Body of pancreas (tissue), 4 donors: ENCODE results near the gene FETUB. TPM values are rescaled to one million over a fixed set of nuclear protein-coding genes. Genes with fewer than 3 reads are reported as not detected.

Source experiments
- ATAC-seq: fragments of 150-250 bp; one replicate; pipeline ENCODE4 v1.9.1; 2016
- DNase-seq, 4 donors: peaks; one replicate each; pipeline ENCODE4 v3.0.0-alpha.2; 2019
- H3K27ac ChIP-seq, 4 donors: fragments of 200-600 bp; sonication (generic); 1 replicate in 3 of 4; 2 replicates in 1 of 4; pipeline versions ENCODE4 v1.5.1 to v1.6.1; 2016 to 2019; ENCODE audit warnings: mild to moderate bottlenecking in 1 of 4, mixed read lengths in 1 of 4, moderate library complexity in 1 of 4
- H3K27me3 ChIP-seq, 2 donors: fragments of 200-600 bp; sonication (generic); one replicate each; pipeline ENCODE4 v1.6.0; 2016; ENCODE audit warnings: mild to moderate bottlenecking in 1 of 2
- H3K36me3 ChIP-seq, 2 donors: fragments of 200-600 bp; sonication (generic); replicated peaks in 1 of 2; 2 replicates each; pipeline ENCODE4 v1.5.1; 2016; ENCODE audit warnings: low read depth in 2 of 2; ENCODE audit not compliant: insufficient read depth in 1 of 2
- H3K4me1 ChIP-seq: fragments of 200-600 bp; sonication (generic); one replicate; pipeline ENCODE4 v1.6.0; 2016
- H3K4me3 ChIP-seq, 2 donors: fragments of 200-600 bp; sonication (generic); 1 replicate in 1 of 2; 2 replicates in 1 of 2; pipeline ENCODE4 v1.5.1; 2016 to 2019
- H3K9me3 ChIP-seq, 3 donors: fragments of 200-600 bp; sonication (generic); 1 replicate in 2 of 3; 2 replicates in 1 of 3; pipeline ENCODE4 v1.5.1; 2016
- CTCF ChIP-seq, 7 experiments: fragments of 450-650 bp in 4 of 7; fragments of 200-600 bp in 3 of 7; sonication (generic) in 3 of 7; IDR thresholded peaks; one replicate each; pipeline ENCODE4 v1.5.1; 2016 to 2019; ENCODE audit warnings: antibody characterized with exemption in 7 of 7
- POLR2A ChIP-seq, 3 donors: fragments of 450-650 bp; IDR thresholded peaks; one replicate each; pipeline ENCODE4 v1.6.1; 2016; ENCODE audit warnings: antibody characterized with exemption in 3 of 3, mild to moderate bottlenecking in 2 of 3
- WGBS, 2 donors: methylation state at CpG; one replicate each; pipeline ENCODE4 v1.1.5; 2017; 5-methylcytosine and 5-hydroxymethylcytosine counted together
- intact Hi-C: fragments of 100-400 bp; cut with DNase I; formaldehyde crosslinking; loops from one replicate; pipeline ENCODE4 v1.15.1; 2023
- total RNA-seq, 2 donors: library from RNA; depleted of rRNA; stranded (reverse); fragments of >200 nt; gene quantifications; one replicate each; pipeline ENCODE4 v1.1.0, GENCODE V29; 2016

The FETUB gene
- total RNA-seq, 2 donors from 2014 or later, result not detected

DNA sequence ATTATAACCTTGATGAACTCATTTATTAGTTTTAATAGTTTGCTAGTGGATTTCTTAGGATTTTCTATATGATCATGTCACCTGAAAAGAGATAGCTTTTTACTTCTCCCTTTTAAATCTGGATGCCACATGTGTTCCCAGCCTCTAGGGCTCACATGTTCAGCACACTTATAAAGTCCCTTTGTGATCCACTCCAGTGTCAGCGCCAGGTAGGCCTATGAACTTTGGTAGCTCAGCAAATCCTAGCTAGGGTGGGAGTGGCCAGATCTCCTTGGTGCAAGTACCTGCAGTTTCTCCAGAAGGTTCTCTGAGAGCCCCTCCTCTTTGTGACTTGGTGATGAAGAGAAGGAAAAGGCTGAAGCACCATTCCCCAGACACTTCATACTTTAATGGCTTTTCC, 8.7 kb downstream of the FETUB start:
- no peak for ATAC-seq
- 90 to 95% methylated on average over 1 of the region's 1 CpG for WGBS, 2 donors

DNA sequence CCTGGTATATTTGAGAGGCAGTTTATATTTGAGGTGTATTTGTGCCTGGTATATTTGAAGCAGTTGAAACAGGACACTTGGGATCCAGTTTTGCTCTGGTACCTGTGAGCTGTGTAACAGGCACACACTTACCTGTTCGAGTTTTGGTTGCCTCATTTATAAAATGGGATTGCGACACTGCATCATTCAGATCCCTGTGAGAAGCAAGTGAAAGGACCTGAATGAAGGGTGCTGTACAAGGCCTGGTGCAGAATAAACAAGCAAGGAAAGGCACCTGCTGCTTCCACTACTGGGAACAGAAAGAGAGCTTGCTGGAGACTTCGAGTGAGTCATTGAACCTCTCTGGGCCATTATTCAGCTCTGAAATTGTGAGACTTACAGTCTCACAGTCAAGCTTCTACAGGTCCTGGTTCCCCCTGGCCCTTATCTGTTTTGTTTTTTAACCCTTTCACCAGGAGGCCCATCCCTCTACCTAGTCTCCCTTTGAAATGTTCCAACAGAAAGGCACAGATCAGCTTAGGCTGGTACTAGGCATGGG, 11.5 kb downstream of the FETUB start:
- Histone ChIP-seq H3K27ac (no peak overlapping the region), H3K4me3 (no peak overlapping the region), H3K27me3 (no peaks in the 10 kb centered on the region), H3K9me3 (no peaks in the 10 kb centered on the region), H3K4me1 (no peaks in the 10 kb centered on the region), H3K36me3 (no peaks in the 10 kb centered on the region)
- ATAC-seq (no peak), DNase-seq (no peak)
- intact Hi-C loops, result no loop called here
- 55 to 72% methylated on average over 3 of the region's 3 CpGs for WGBS, 2 donors
- TF ChIP-seq POLR2A (IDR thresholded peaks at IDR 0.05) (no peak), CTCF (IDR thresholded peaks at IDR 0.05) (no peak)

More for the DNA sequence above, 8.7 kb downstream of the FETUB start:
- Histone ChIP-seq H3K27me3 (no peaks in the 10 kb centered on the region), H3K9me3 (no peaks in the 10 kb centered on the region), H3K36me3 (no peaks in the 10 kb centered on the region), H3K27ac (no peak overlapping the region), H3K4me1 (no peaks in the 10 kb centered on the region), H3K4me3 (no peak overlapping the region)
- no peak for DNase-seq
- intact Hi-C loops, result no loop called here
- no peak for TF ChIP-seq CTCF (IDR thresholded peaks at IDR 0.05)
- TF ChIP-seq POLR2A (IDR thresholded peaks at IDR 0.05), result no peak

- ATAC-seq (no peak), DNase-seq (no peak)
- H3K9me3 ChIP-seq, result no peaks in the 10 kb centered on the region
- H3K36me3 ChIP-seq, result no peaks in the 10 kb centered on the region
- TF ChIP-seq POLR2A (IDR thresholded peaks at IDR 0.05) (no peak), CTCF (IDR thresholded peaks at IDR 0.05) (no peak)
- no peak overlapping the region for H3K4me3 ChIP-seq
- intact Hi-C loops, result no loop called here
- no peaks in the 10 kb centered on the region for H3K4me1 ChIP-seq
- no peaks in the 10 kb centered on the region for H3K27me3 ChIP-seq
- WGBS, 2 donors, result 68 to 82% methylated on average over 5 to 7 of the region's 7 CpGs
- H3K27ac ChIP-seq, result no peak overlapping the region
Measured at GRCh38 chr3:186653080-186653707, 13.0 kb downstream of the FETUB start.

GRCh38 chr3:186653984-186654383, 13.8 kb downstream of the FETUB start:
- ATAC-seq (no peak), DNase-seq (no peak)
- no peaks in the 10 kb centered on the region for H3K36me3 ChIP-seq
- no peaks in the 10 kb centered on the region for H3K27me3 ChIP-seq
- no peak overlapping the region for H3K4me3 ChIP-seq
- no peaks in the 10 kb centered on the region for H3K4me1 ChIP-seq
- H3K27ac ChIP-seq, result no peak overlapping the region
- 54 to 60% methylated on average over 6 of the region's 6 CpGs for WGBS, 2 donors
- TF ChIP-seq CTCF (IDR thresholded peaks at IDR 0.05) (no peak), POLR2A (IDR thresholded peaks at IDR 0.05) (no peak)
- intact Hi-C loops, result no loop called here
- no peaks in the 10 kb centered on the region for H3K9me3 ChIP-seq
